GM18861 (cell line): ENCODE data around the gene KIF4A.
"Not testable (repeated sequence)": the region's sequence is repeated elsewhere in the genome, so short reads cannot be mapped to it uniquely, and the experiment has no call there.

ENCODE experiments used
- ATAC-seq: cut with Tn5 transposase; IDR thresholded peaks from one replicate; pipeline ENCODE4 v1.9.1; 2021; ENCODE audit not compliant: unreplicated experiment

Gene KIF4A

GRCh38 chrX:70360366-70360765 is 70.5 kb downstream of the KIF4A start:
- ATAC-seq: no peak

GRCh38 chrX:70368731-70369130 is 78.8 kb downstream of the KIF4A start:
- ATAC-seq: not testable (repeated sequence)

GRCh38 chrX:70386235-70386634 is 96.3 kb downstream of the KIF4A start:
- ATAC-seq: no peak

GRCh38 chrX:70398899-70399298 is 109.0 kb downstream of the KIF4A start:
- ATAC-seq: no peak

- not testable (repeated sequence) for ATAC-seq
Measured at GRCh38 chrX:70400181-70400580, 110.3 kb downstream of the KIF4A start.

- ATAC-seq: no peak
Measured at GRCh38 chrX:70402721-70403120, 112.8 kb downstream of the KIF4A start.

GRCh38 chrX:70405003-70405402 is 115.1 kb downstream of the KIF4A start:
- ATAC-seq: no peak

- ATAC-seq: no peak
Measured at GRCh38 chrX:70410921-70411320, 121.0 kb downstream of the KIF4A start.

GRCh38 chrX:70411475-70411874 is 121.6 kb downstream of the KIF4A start:
- ATAC-seq: no peak

GRCh38 chrX:70421618-70422017 is 131.7 kb downstream of the KIF4A start:
- ATAC-seq: no peak

- ATAC-seq: no peak
Measured at GRCh38 chrX:70422851-70423341, 133.0 kb downstream of the KIF4A start, which contains the start of gene GDPD2. GDPD2 (plus strand) TSS chrX:70423314; CDS start chrX:70424985, 1,671 bp downstream.

GRCh38 chrX:70423936-70424675 is 134.2 kb downstream of the KIF4A start:
- ATAC-seq: no peak

GRCh38 chrX:70424801-70425200 is 134.9 kb downstream of the KIF4A start:
- no peak for ATAC-seq

- no peak for ATAC-seq
Measured at GRCh38 chrX:70426286-70427278, 136.7 kb downstream of the KIF4A start.

- ATAC-seq: no peak
Measured at GRCh38 chrX:70427365-70427764, 137.5 kb downstream of the KIF4A start.

- no peak for ATAC-seq
Measured at GRCh38 chrX:70429759-70430158, 139.9 kb downstream of the KIF4A start.

GRCh38 chrX:70432936-70433847 is 143.3 kb downstream of the KIF4A start:
- ATAC-seq: no peak

- peak; percentile 61 for ATAC-seq
Measured at GRCh38 chrX:70433848-70434351, 144.0 kb downstream of the KIF4A start.

GRCh38 chrX:70434352-70434866 is 144.5 kb downstream of the KIF4A start:
- ATAC-seq: peak; percentile 40
